ENCODE results near the gene PACC1. TPM values are rescaled to one million over a fixed set of nuclear protein-coding genes. Genes with fewer than 3 reads are reported as not detected.

PACC1 gene
- total and polyA plus RNA-seq, 4 donors = 2.8 to 8.1 (median 6.8) TPM

- H3K27me3 ChIP-seq (ENCODE audit: control insufficient read depth in 3 of 3, insufficient read depth in 3 of 3, low read length in 2 of 3) = no peaks in the 10 kb centered on the region
- TF ChIP-seq CTCF (IDR thresholded peaks at IDR 0.05; ENCODE audit: control extremely low read depth, extremely low read depth) = no peak
- H3K4me3 ChIP-seq = no peak overlapping the region
- H3K36me3 ChIP-seq (ENCODE audit: control insufficient read depth in 4 of 4, insufficient read depth in 4 of 4, low read length in 4 of 4) = no peaks in the 10 kb centered on the region
- no peak overlapping the region for H3K9ac ChIP-seq (ENCODE audit: insufficient read depth in 1 of 2, low read length in 2 of 2)
- peaks cover 0 to 15% (median under 1%) of the 10 kb centered on the region in 5 donors for H3K4me1 ChIP-seq (ENCODE audit: control insufficient read depth in 5 of 5, insufficient read depth in 5 of 5, low read length in 5 of 5)
- DNase-seq = no peak
- 81 to 88% methylated on average over 4 of the region's 4 CpGs for WGBS, 2 donors
- H3K9me3 ChIP-seq (ENCODE audit: control insufficient read depth in 4 of 4, insufficient read depth in 3 of 4, low read length in 3 of 4) = no peaks in the 10 kb centered on the region
- no peak overlapping the region for H3K27ac ChIP-seq (ENCODE audit: low read depth in 1 of 2, low read length in 1 of 2)
- ATAC-seq (ENCODE audit: insufficient read depth, low FRiP score) = no peak
Measured at GRCh38 chr1:212437179-212437798, 22.6 kb upstream of the PACC1 start.

GRCh38 chr1:212434992-212435391 is 20.3 kb upstream of the PACC1 start:
- WGBS, 2 donors = 97 to 98% methylated on average over 4 of the region's 4 CpGs
- no peak for TF ChIP-seq CTCF (IDR thresholded peaks at IDR 0.05; ENCODE audit: control extremely low read depth, extremely low read depth)
- H3K4me3 ChIP-seq = no peak overlapping the region
- DNase-seq (no peak), ATAC-seq (ENCODE audit: insufficient read depth, low FRiP score) (no peak)
- no peak overlapping the region for H3K9ac ChIP-seq (ENCODE audit: insufficient read depth in 1 of 2, low read length in 2 of 2)
- H3K27me3 ChIP-seq (ENCODE audit: control insufficient read depth in 3 of 3, insufficient read depth in 3 of 3, low read length in 2 of 3) = no peaks in the 10 kb centered on the region
- peaks cover 0 to 22% (median 3%) of the 10 kb centered on the region in 5 donors for H3K4me1 ChIP-seq (ENCODE audit: control insufficient read depth in 5 of 5, insufficient read depth in 5 of 5, low read length in 5 of 5)
- H3K36me3 ChIP-seq (ENCODE audit: control insufficient read depth in 4 of 4, insufficient read depth in 4 of 4, low read length in 4 of 4) = no peaks in the 10 kb centered on the region
- no peaks in the 10 kb centered on the region for H3K9me3 ChIP-seq (ENCODE audit: control insufficient read depth in 4 of 4, insufficient read depth in 3 of 4, low read length in 3 of 4)
- no peak overlapping the region for H3K27ac ChIP-seq (ENCODE audit: low read depth in 1 of 2, low read length in 1 of 2)

- Histone ChIP-seq H3K27me3 (ENCODE audit: control insufficient read depth in 3 of 3, insufficient read depth in 3 of 3, low read length in 2 of 3) (no peaks in the 10 kb centered on the region), H3K4me1 (ENCODE audit: control insufficient read depth in 5 of 5, insufficient read depth in 5 of 5, low read length in 5 of 5) (peaks cover 0 to 22% (median 3%) of the 10 kb centered on the region in 5 donors), H3K27ac (ENCODE audit: low read depth in 1 of 2, low read length in 1 of 2) (peak overlapping the region; percentile 61 to 91), H3K4me3 (peak overlapping the region; percentile 68), H3K9me3 (ENCODE audit: control insufficient read depth in 4 of 4, insufficient read depth in 3 of 4, low read length in 3 of 4) (no peaks in the 10 kb centered on the region), H3K9ac (ENCODE audit: insufficient read depth in 1 of 2, low read length in 2 of 2) (peak overlapping the region; percentile 69 to 70), H3K36me3 (ENCODE audit: control insufficient read depth in 4 of 4, insufficient read depth in 4 of 4, low read length in 4 of 4) (no peaks in the 10 kb centered on the region)
- no peak for ATAC-seq (ENCODE audit: insufficient read depth, low FRiP score)
- 69 to 76% methylated on average over 17 of the region's 17 CpGs for WGBS, 2 donors
- DNase-seq = no peak
- TF ChIP-seq CTCF (IDR thresholded peaks at IDR 0.05; ENCODE audit: control extremely low read depth, extremely low read depth) = no peak
Measured at GRCh38 chr1:212433577-212434462, 19.1 kb upstream of the PACC1 start.
